Liver (tissue), 9 donors: ENCODE data around the gene CDK16. TPM values are rescaled to one million over a fixed set of nuclear protein-coding genes. Genes with fewer than 3 reads are reported as not detected.

Experiments used
- DNase-seq: peaks from one replicate; pipeline ENCODE4 v3.0.0-alpha.2; 2017; ENCODE audit warnings: low spot score
- H3K27ac ChIP-seq, 2 donors: one replicate each; pipeline ENCODE4 v1.7.0; 2013; ENCODE audit warnings: inconsistent platforms in 2 of 2, low read length in 2 of 2, control low read depth in 1 of 2, low read depth in 1 of 2, mild to moderate bottlenecking in 1 of 2
- H3K27me3 ChIP-seq, 4 donors: one replicate each; pipeline versions ENCODE4 v1.6.1 to v1.7.0; 2013; ENCODE audit warnings: low read length in 3 of 4, inconsistent platforms in 1 of 4, mild to moderate bottlenecking in 1 of 4, moderate library complexity in 1 of 4; ENCODE audit not compliant: control insufficient read depth in 4 of 4, insufficient read depth in 4 of 4
- H3K36me3 ChIP-seq, 4 donors: one replicate each; pipeline versions ENCODE4 v1.6.1 to v1.7.0; 2013; ENCODE audit warnings: low read length in 3 of 4, mild to moderate bottlenecking in 3 of 4, low read depth in 1 of 4, moderate library complexity in 1 of 4; ENCODE audit not compliant: control insufficient read depth in 4 of 4, insufficient read depth in 3 of 4
- H3K4me1 ChIP-seq, 4 donors: one replicate each; pipeline versions ENCODE4 v1.6.1 to v1.7.0; 2013; ENCODE audit warnings: low read length in 3 of 4, mild to moderate bottlenecking in 3 of 4, moderate library complexity in 1 of 4; ENCODE audit not compliant: control insufficient read depth in 4 of 4, insufficient read depth in 4 of 4
- H3K4me3 ChIP-seq, 3 donors: one replicate each; pipeline versions ENCODE4 v1.6.1 to v1.7.0; 2013; ENCODE audit warnings: low read length in 3 of 3, control low read depth in 1 of 3, low read depth in 1 of 3, mild to moderate bottlenecking in 1 of 3
- H3K9ac ChIP-seq, 2 donors: one replicate each; pipeline ENCODE4 v1.7.0; 2013; ENCODE audit warnings: low read length in 2 of 2, mild to moderate bottlenecking in 2 of 2, moderate library complexity in 2 of 2, control low read depth in 1 of 2, low read depth in 1 of 2
- H3K9me3 ChIP-seq, 4 donors: one replicate each; pipeline versions ENCODE4 v1.6.1 to v1.7.0; 2013; ENCODE audit warnings: low read length in 3 of 4; ENCODE audit not compliant: control insufficient read depth in 4 of 4
- EGR1 ChIP-seq, 2 donors: IDR thresholded peaks; 2 replicates each; pipeline ENCODE4 v1.6.1; 2016 to 2018; ENCODE audit warnings: antibody characterized with exemption in 2 of 2, low read depth in 2 of 2
- FOXA1 ChIP-seq: IDR thresholded peaks from 2 replicates; pipeline ENCODE4 v1.6.1; 2016; ENCODE audit warnings: antibody characterized with exemption
- FOXA2 ChIP-seq: IDR thresholded peaks from 2 replicates; pipeline ENCODE4 v1.6.1; 2016; ENCODE audit warnings: antibody characterized with exemption
- HNF4A ChIP-seq, 2 donors: conservative IDR thresholded peaks; 2 replicates each; pipeline ENCODE4 v1.6.1; 2016; ENCODE audit warnings: antibody characterized with exemption in 2 of 2, mild to moderate bottlenecking in 2 of 2
- HNF4G ChIP-seq: IDR thresholded peaks from 2 replicates; pipeline ENCODE4 v1.6.1; 2016; ENCODE audit warnings: antibody characterized with exemption
- JUND ChIP-seq, 2 donors: IDR thresholded peaks; 2 replicates each; pipeline ENCODE4 v1.6.1; 2016; ENCODE audit warnings: antibody characterized with exemption in 2 of 2
- MAX ChIP-seq: IDR thresholded peaks from 2 replicates; pipeline ENCODE4 v1.6.1; 2016; ENCODE audit warnings: antibody characterized with exemption
- NR2F2 ChIP-seq: IDR thresholded peaks from 2 replicates; pipeline ENCODE4 v1.6.1; 2016; ENCODE audit warnings: antibody characterized with exemption
- RAD21 ChIP-seq, 2 donors: IDR thresholded peaks; 2 replicates each; pipeline ENCODE4 v1.6.1; 2016; ENCODE audit warnings: antibody characterized with exemption in 2 of 2, mild to moderate bottlenecking in 2 of 2
- REST ChIP-seq: IDR thresholded peaks from 2 replicates; pipeline ENCODE4 v1.6.1; 2016; ENCODE audit warnings: antibody characterized with exemption, mild to moderate bottlenecking
- RXRA ChIP-seq, 2 donors: IDR thresholded peaks; 2 replicates each; pipeline ENCODE4 v1.6.1; 2017 to 2018; ENCODE audit warnings: antibody characterized with exemption in 2 of 2, mild to moderate bottlenecking in 1 of 2
- SP1 ChIP-seq: IDR thresholded peaks from 2 replicates; pipeline ENCODE4 v1.6.1; 2018; ENCODE audit warnings: antibody characterized with exemption, mild to moderate bottlenecking
- YY1 ChIP-seq: IDR thresholded peaks from 2 replicates; pipeline ENCODE4 v1.6.1; 2016; ENCODE audit warnings: antibody characterized with exemption, mild to moderate bottlenecking
- WGBS: extraction: QIAGEN DNeasy Blood & Tissue Kit; methylation state at CpG from one replicate; pipeline ENCODE4 v1.1.7; 2013; 5-methylcytosine and 5-hydroxymethylcytosine counted together
- polyA plus RNA-seq, 2 donors: library from polyadenylated mRNA; stranded (reverse) in 1 of 2; unstranded in 1 of 2; fragments of 200-250 nt in 1 of 2; fragments of >200 nt in 1 of 2; fragmentation: Nextera tagmentation in 1 of 2; extraction: Ambion mirVana in 1 of 2; gene quantifications; one replicate each; pipeline versions ENCODE4 v1.2.1 to v1.2.3, GENCODE V29; 2013 to 2015
- total RNA-seq, 2 donors: library from RNA; depleted of rRNA; stranded (reverse); fragments of >200 nt; gene quantifications; one replicate each; pipeline ENCODE4 v1.2.3, GENCODE V29; 2014
- TF ChIP-seq, protein P1 (sequence below): IDR thresholded peaks from 2 replicates; pipeline ENCODE4 v1.6.1; 2016; ENCODE audit warnings: antibody characterized with exemption
- donor health status: healthy.
- donor health status: healthy.
- donor health status: healthy.
- donor health status: healthy.
- donor health status: healthy.

The CDK16 gene
- total and polyA plus RNA-seq, 4 donors: 10.8 to 31.1 (median 19.9) TPM

DNA sequence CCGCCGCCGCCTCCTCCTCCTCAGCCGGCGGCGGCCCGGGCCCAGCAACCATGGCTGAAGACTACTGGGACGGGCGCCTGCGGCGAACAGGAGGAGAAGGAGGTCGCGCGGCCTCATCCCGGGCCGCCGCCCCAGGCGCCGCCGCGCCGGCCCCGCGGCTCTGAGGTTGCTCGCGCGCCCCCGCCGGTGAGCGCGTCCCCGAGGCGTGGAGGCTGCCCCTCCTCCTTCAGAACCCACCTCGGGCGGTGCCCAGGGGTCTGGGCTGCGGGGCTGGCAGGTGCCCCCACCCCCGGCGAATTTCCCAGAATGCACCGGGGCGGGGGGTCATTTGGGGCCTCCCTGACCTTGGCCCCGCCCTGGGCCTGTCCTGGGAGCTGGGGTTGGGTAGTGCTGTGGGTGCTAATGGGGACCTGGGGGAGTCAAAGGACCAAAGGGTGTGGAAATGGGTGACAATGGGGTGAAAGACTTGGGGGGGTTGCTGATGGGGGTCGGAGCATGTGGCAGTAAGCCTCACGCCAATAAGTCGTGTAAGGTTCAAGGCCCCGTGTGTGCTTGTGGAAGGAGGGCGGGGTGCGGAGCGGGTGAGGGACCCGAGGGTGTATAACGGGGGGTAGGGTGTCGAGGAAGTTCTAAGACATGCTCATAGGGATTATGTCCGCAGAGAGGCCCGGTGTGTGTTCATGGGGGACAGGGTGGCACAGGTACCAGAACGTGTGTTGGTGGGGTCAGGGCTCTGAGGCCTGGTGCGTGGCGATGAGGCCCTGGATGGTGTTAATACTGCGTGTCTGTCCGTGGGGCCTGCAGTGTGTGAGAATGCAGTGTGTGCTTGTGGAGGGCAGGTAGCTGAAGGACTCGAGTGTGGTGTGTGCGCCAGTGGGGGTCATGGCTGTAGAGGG lies 687 bp downstream of the CDK16 start:
- Histone ChIP-seq H3K27me3 (no peaks in the 10 kb centered on the region), H3K4me3 (peak overlapping the region; percentile 73 to 87 (median 83)), H3K9me3 (no peaks in the 10 kb centered on the region), H3K27ac (peak overlapping the region; percentile 95 to 99), H3K4me1 (peaks cover 2 to 45% (median 26%) of the 10 kb centered on the region in 4 donors), H3K36me3 (peaks cover 8 to 34% (median 13%) of the 10 kb centered on the region in 4 donors), H3K9ac (peak overlapping the region; percentile 36 to 68)
- DNase-seq: peak; percentile 62
- peak; percentile 15 for TF ChIP-seq NR2F2
- peak; percentile 43 to 56 for TF ChIP-seq RXRA (IDR thresholded peaks at IDR 0.05)
- TF ChIP-seq HNF4A (conservative IDR thresholded peaks at IDR 0.05): no peak
- under 1% methylated on average over 60 of the region's 60 CpGs for WGBS

- Histone ChIP-seq H3K9me3 (no peaks in the 10 kb centered on the region), H3K4me1 (peaks cover 2 to 39% (median 25%) of the 10 kb centered on the region in 4 donors), H3K36me3 (peaks cover 7 to 38% (median 24%) of the 10 kb centered on the region in 4 donors), H3K27ac (no peak overlapping the region), H3K27me3 (no peaks in the 10 kb centered on the region), H3K9ac (no peak overlapping the region), H3K4me3 (no peak overlapping the region)
- 67% methylated on average over 4 of the region's 4 CpGs for WGBS
- TF ChIP-seq, protein P1, sequence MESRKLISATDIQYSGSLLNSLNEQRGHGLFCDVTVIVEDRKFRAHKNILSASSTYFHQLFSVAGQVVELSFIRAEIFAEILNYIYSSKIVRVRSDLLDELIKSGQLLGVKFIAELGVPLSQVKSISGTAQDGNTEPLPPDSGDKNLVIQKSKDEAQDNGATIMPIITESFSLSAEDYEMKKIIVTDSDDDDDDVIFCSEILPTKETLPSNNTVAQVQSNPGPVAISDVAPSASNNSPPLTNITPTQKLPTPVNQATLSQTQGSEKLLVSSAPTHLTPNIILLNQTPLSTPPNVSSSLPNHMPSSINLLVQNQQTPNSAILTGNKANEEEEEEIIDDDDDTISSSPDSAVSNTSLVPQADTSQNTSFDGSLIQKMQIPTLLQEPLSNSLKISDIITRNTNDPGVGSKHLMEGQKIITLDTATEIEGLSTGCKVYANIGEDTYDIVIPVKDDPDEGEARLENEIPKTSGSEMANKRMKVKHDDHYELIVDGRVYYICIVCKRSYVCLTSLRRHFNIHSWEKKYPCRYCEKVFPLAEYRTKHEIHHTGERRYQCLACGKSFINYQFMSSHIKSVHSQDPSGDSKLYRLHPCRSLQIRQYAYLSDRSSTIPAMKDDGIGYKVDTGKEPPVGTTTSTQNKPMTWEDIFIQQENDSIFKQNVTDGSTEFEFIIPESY: no peak
- TF ChIP-seq REST (no peak), EGR1 (IDR thresholded peaks at IDR 0.05; ENCODE audit: low read depth in 2 of 2) (no peak), FOXA2 (no peak), MAX (no peak)
- DNase-seq: no peak
Observed at GRCh38 chrX:47221756-47222155, 3.3 kb downstream of the CDK16 start.

GRCh38 chrX:47222751-47223350 lies 4.4 kb downstream of the CDK16 start:
- H3K9ac ChIP-seq: no peak overlapping the region
- peaks cover 8 to 47% (median 26%) of the 10 kb centered on the region in 4 donors for H3K36me3 ChIP-seq
- no peak overlapping the region for H3K27ac ChIP-seq
- no peaks in the 10 kb centered on the region for H3K27me3 ChIP-seq
- peaks cover 2 to 31% (median 18%) of the 10 kb centered on the region in 4 donors for H3K4me1 ChIP-seq
- no peak for DNase-seq
- no peak overlapping the region for H3K4me3 ChIP-seq
- WGBS: 88% methylated on average over 10 of the region's 10 CpGs
- no peaks in the 10 kb centered on the region for H3K9me3 ChIP-seq
- no peak for TF ChIP-seq RAD21 (IDR thresholded peaks at IDR 0.05)
- no peak for TF ChIP-seq SP1
- TF ChIP-seq HNF4G: no peak
- no peak for TF ChIP-seq JUND (IDR thresholded peaks at IDR 0.05)
- TF ChIP-seq FOXA1: no peak
- TF ChIP-seq FOXA2: no peak
- TF ChIP-seq EGR1 (IDR thresholded peaks at IDR 0.05; ENCODE audit: low read depth in 2 of 2): no peak
- no peak for TF ChIP-seq NR2F2
- TF ChIP-seq YY1: no peak
